K562 (cell line): Measurements from ENCODE around the gene KMT2C. TPM values are rescaled to one million over a fixed set of nuclear protein-coding genes. Genes with fewer than 3 reads are reported as not detected.
A peak's percentile ranks its signal among the peaks of the same experiment; 100 is the strongest.
"Not testable (repeated sequence)": the region's sequence is repeated elsewhere in the genome, so short reads cannot be mapped to it uniquely, and the experiment has no call there.

Experiments used
- ATAC-seq: fragments of 200-7000 bp; cut with Tn5 transposase; 3 replicates; pipeline ENCODE4 v1.9.1; 2020; ENCODE audit warnings: moderate library complexity
- BruUV-seq: library from RNA; stranded (reverse); fragments of 400-500 nt; replicated peaks from 2 replicates; lab custom pipeline; 2021; lab: Mats Ljungman, UMichigan
- CTCF ChIA-PET: fragments of 300-600 bp; formaldehyde crosslinking; extraction: SDS; loops from one replicate; lab custom pipeline; 2021; ENCODE audit warnings: low intra/inter-chr PET ratio; lab: Yijun Ruan, JAX
- POLR2A ChIA-PET: fragments of 300-600, 350-650 bp; sonication (Branson Sonifier 250); formaldehyde crosslinking; extraction: SDS; loops from one replicate; lab custom pipeline; 2021; ENCODE audit warnings: antibody characterized with exemption, inconsistent platforms; lab: Yijun Ruan, JAX
- DNase-seq, 4 experiments: peaks; one replicate each; pipeline versions ENCODE4 v3.0.0 to v3.0.0-alpha.2; 2011 to 2018; ENCODE audit warnings: low spot score in 3 of 4, mixed read lengths in 3 of 4; ENCODE audit errors: extremely low read depth in 1 of 4
- FAIRE-seq: peaks from 2 replicates; lab custom pipeline; 2011; peaks lifted over from hg19 to GRCh38; lab: Jason Lieb, UNC
- H2AFZ ChIP-seq: 2 replicates; pipeline ENCODE4 v1.6.0; 2011; ENCODE audit warnings: low read depth, low read length, control low read depth, inconsistent platforms
- H3K27ac ChIP-seq: fragments of 200-600 bp; 3 replicates; pipeline ENCODE4 v1.8.0; 2011; ENCODE audit warnings: low read depth, mild to moderate bottlenecking, control low read depth, inconsistent platforms, low read length, moderate library complexity, mixed read lengths; ENCODE audit errors: extremely low read depth
- H3K27me3 ChIP-seq, 2 experiments: fragments of 300-600 bp in 1 of 2; 2 replicates in 1 of 2; 3 replicates in 1 of 2; pipeline versions ENCODE4 v1.6.0 to v1.8.0; 2011; ENCODE audit warnings: inconsistent platforms in 2 of 2, low read length in 2 of 2, mild to moderate bottlenecking in 1 of 2, mixed read lengths in 1 of 2, moderate library complexity in 1 of 2; ENCODE audit not compliant: control insufficient read depth in 2 of 2, insufficient read depth in 2 of 2
- H3K36me3 ChIP-seq: fragments of 300-600 bp; 3 replicates; pipeline ENCODE4 v1.8.0; 2011; ENCODE audit warnings: mild to moderate bottlenecking, low read length, inconsistent platforms; ENCODE audit not compliant: control insufficient read depth, insufficient read depth
- H3K4me1 ChIP-seq, 2 experiments: fragments of 200-600 bp in 1 of 2; replicated peaks in 1 of 2; 2 replicates in 1 of 2; 3 replicates in 1 of 2; pipeline versions ENCODE4 v1.5.1 to v1.8.0; 2011; ENCODE audit warnings: inconsistent platforms in 2 of 2, low read length in 2 of 2, mild to moderate bottlenecking in 1 of 2, mixed read lengths in 1 of 2, moderate library complexity in 1 of 2; ENCODE audit not compliant: control insufficient read depth in 2 of 2, insufficient read depth in 2 of 2
- H3K4me2 ChIP-seq: 2 replicates; pipeline ENCODE4 v1.6.1; 2011; ENCODE audit warnings: low read length, control low read depth, inconsistent platforms, mixed read lengths; ENCODE audit not compliant: insufficient read depth
- H3K4me3 ChIP-seq: fragments of 200-600 bp; sonication (generic), shearing (Covaris generic); 2 replicates; pipeline ENCODE4 v1.5.1; 2016; ENCODE audit warnings: control low read depth, inconsistent platforms
- H3K79me2 ChIP-seq: fragments of 200-600 bp; 3 replicates; pipeline ENCODE4 v1.8.0; 2011; ENCODE audit warnings: low read length, inconsistent platforms; ENCODE audit not compliant: control insufficient read depth, insufficient read depth
- H3K9ac ChIP-seq, 2 experiments: 2 replicates each; pipeline versions ENCODE4 v1.6.0 to v1.6.1; 2011; ENCODE audit warnings: low read depth in 2 of 2, low read length in 2 of 2, control low read depth in 1 of 2, inconsistent platforms in 1 of 2, mild to moderate bottlenecking in 1 of 2, mixed read lengths in 1 of 2; ENCODE audit not compliant: insufficient read depth in 1 of 2
- H3K9me1 ChIP-seq: one replicate; pipeline ENCODE4 v1.6.0; 2011; ENCODE audit warnings: inconsistent platforms, mild to moderate bottlenecking, low read length, moderate library complexity; ENCODE audit not compliant: control insufficient read depth, insufficient read depth
- H3K9me3 ChIP-seq: replicated peaks from 2 replicates; pipeline ENCODE4 v1.5.1; 2011; ENCODE audit warnings: low read depth, low read length, inconsistent platforms; ENCODE audit not compliant: control insufficient read depth, insufficient read depth
- H4K20me1 ChIP-seq: replicated peaks from 2 replicates; pipeline ENCODE4 v1.6.1; 2011; ENCODE audit warnings: low read length, inconsistent platforms, mixed read lengths; ENCODE audit not compliant: control insufficient read depth, insufficient read depth
- E2F6 ChIP-seq, 2 experiments: IDR thresholded peaks; 2 replicates each; pipeline ENCODE4 v1.6.1; 2011; ENCODE audit warnings: borderline replicate concordance in 1 of 2, control low read depth in 1 of 2, low read depth in 1 of 2, low read length in 1 of 2, mild to moderate bottlenecking in 1 of 2, mixed read lengths in 1 of 2, moderate library complexity in 1 of 2; ENCODE audit not compliant: insufficient read depth in 1 of 2, insufficient read length in 1 of 2, poor library complexity in 1 of 2, severe bottlenecking in 1 of 2; ENCODE audit errors: extremely low read depth in 1 of 2
- HDAC2 ChIP-seq: fragments of 450-650 bp; IDR thresholded peaks from 2 replicates; pipeline ENCODE4 v1.6.1; 2016; ENCODE audit warnings: mild to moderate bottlenecking
- KDM1A ChIP-seq, 2 experiments: fragments of 450-650 bp; IDR thresholded peaks; 2 replicates each; pipeline ENCODE4 v1.6.1; 2016; ENCODE audit warnings: mild to moderate bottlenecking in 2 of 2
- L3MBTL2 ChIP-seq: fragments of 450-650 bp; IDR thresholded peaks from 2 replicates; pipeline ENCODE4 v1.6.1; 2016; ENCODE audit warnings: mild to moderate bottlenecking, moderate library complexity
- RCOR1 ChIP-seq, 2 experiments: IDR thresholded peaks; 2 replicates each; pipeline ENCODE4 v1.6.1; 2012; ENCODE audit warnings: low read depth in 2 of 2, low read length in 2 of 2, borderline replicate concordance in 1 of 2, improper control_type of control experiment in 1 of 2
- ZBTB33 ChIP-seq: sonication (generic); formaldehyde crosslinking; IDR thresholded peaks from 2 replicates; pipeline ENCODE4 v1.8.1; 2023; ENCODE audit warnings: mild to moderate bottlenecking, missing genetic modification reagents
- WGBS: fragments of 100-300 bp; shearing (Covaris generic); methylation state at CpG from one replicate; pipeline ENCODE4 v1.1.6; 2016; ENCODE audit warnings: low coverage, mixed read lengths; ENCODE audit not compliant: insufficient coverage; ENCODE audit errors: missing lambda C conversion rate; 5-methylcytosine and 5-hydroxymethylcytosine counted together
- in situ Hi-C: fragments of 300-500 bp; cut with MboI; formaldehyde crosslinking; loops from 4 replicates; pipeline ENCODE4 v1.15.0; 2018; ENCODE audit warnings: inconsistent platforms, mixed read lengths
- intact Hi-C: fragments of 100-400 bp; cut with micrococcal nuclease; formaldehyde crosslinking; loops from 2 replicates; pipeline ENCODE4 v1.14.2; 2022
- polyA plus RNA-seq, 8 experiments: library from polyadenylated mRNA; depleted of rRNA in 4 of 8; stranded (reverse) in 5 of 8; unstranded in 3 of 8; fragments of >200 nt; fragmentation: Nextera tagmentation in 2 of 8; fragmentation: Illumina TruSeq in 1 of 8; extraction: Ambion mirVana in 2 of 8; extraction: Trizol in 1 of 8; gene quantifications; 2 replicates each; pipeline versions ENCODE4 v1.2.1 to v1.2.3, GENCODE V29; 2011 to 2014; ENCODE audit warnings: inconsistent platforms in 1 of 8, missing spikeins in 1 of 8
- total RNA-seq, 7 experiments: library from RNA; depleted of rRNA in 6 of 7; stranded (reverse); fragments of >200 nt in 6 of 7; fragmentation: Illumina TruSeq in 2 of 7; extraction: Trizol in 2 of 7; gene quantifications; 2 replicates each; pipeline versions ENCODE4 v1.2.1 to v1.2.3, GENCODE V29; 2011 to 2021; ENCODE audit warnings: low replicate concordance in 1 of 7

Gene KMT2C
- total and polyA plus RNA-seq, 9 of the 15 experiments (the other 6 are each of a cell fraction or from before 2014, with no cell fraction given), result 4.9 to 67.8 (median 27.1) TPM

- H3K9me3 ChIP-seq, result peaks cover 13% of the 10 kb centered on the region
- H3K9me1 ChIP-seq, H4K20me1 ChIP-seq, H3K36me3 ChIP-seq, H3K4me2 ChIP-seq, in situ Hi-C loops, H3K27ac ChIP-seq, H3K4me3 ChIP-seq, CTCF ChIA-PET, intact Hi-C loops, BruUV-seq, FAIRE-seq, H2AFZ ChIP-seq, H3K79me2 ChIP-seq, H3K9ac ChIP-seq, H3K4me1 ChIP-seq, ATAC-seq, DNase-seq, H3K27me3 ChIP-seq, POLR2A ChIA-PET: not testable (repeated sequence)
- 26% methylated on average over 7 of the region's 7 CpGs for whole genome bisulfite sequencing
- TF ChIP-seq HDAC2, result 0 out of 2 replicates have a peak, but pooled peaks have one; percentile 26
- 0 out of 4 replicates have a peak, but pooled peaks of 1 of the 2 experiments have one; percentile 12 for TF ChIP-seq RCOR1 (IDR thresholded peaks at IDR 0.05; ENCODE audit: borderline replicate concordance in 1 of 2, low read depth in 2 of 2, low read length in 2 of 2)
- TF ChIP-seq KDM1A (IDR thresholded peaks at IDR 0.05), result peak; percentile 63 to 79
Observed at GRCh38 chr7:152470251-152471022, 34.6 kb upstream of the KMT2C start.

GRCh38 chr7:152469576-152469975 lies 33.8 kb upstream of the KMT2C start:
- H3K27ac ChIP-seq, H4K20me1 ChIP-seq, DNase-seq, H3K27me3 ChIP-seq, ATAC-seq, H3K36me3 ChIP-seq, H3K4me2 ChIP-seq, H3K9ac ChIP-seq, BruUV-seq, H3K4me1 ChIP-seq, H3K4me3 ChIP-seq, FAIRE-seq, CTCF ChIA-PET, POLR2A ChIA-PET, H3K9me1 ChIP-seq, H2AFZ ChIP-seq, in situ Hi-C loops: not testable (repeated sequence)
- WGBS, result 51% methylated on average over 7 of the region's 7 CpGs
- H3K9me3 ChIP-seq, result peaks cover 13% of the 10 kb centered on the region
- peaks cover 10% of the 10 kb centered on the region for H3K79me2 ChIP-seq
- intact Hi-C loops, result loop anchor here (10.0 kb wide), 1 partner anchor 125 kb away; no protein-coding TSS in a partner anchor
- TF ChIP-seq E2F6 (IDR thresholded peaks at IDR 0.05; ENCODE audit: borderline replicate concordance in 1 of 2, extremely low read depth in 1 of 2, insufficient read depth in 1 of 2, insufficient read length in 1 of 2, low read depth in 1 of 2, low read length in 1 of 2, poor library complexity in 1 of 2, severe bottlenecking in 1 of 2) (peak in 1 of 2 experiments; percentile 73), L3MBTL2 (peak; percentile 44; the same call in 1 of the 2 replicates), ZBTB33 (CRISPR knock-in tag) (peak; percentile 40; the same call in 1 of the 2 replicates)
